Retinal pigment epithelial cell (primary cell): ENCODE measurements around the gene UNC79.

Experiments
- DNase-seq: peaks from one replicate; pipeline ENCODE4 v3.0.0-alpha.2; 2010; ENCODE audit warnings: low read depth
- H3K4me3 ChIP-seq: 2 replicates; pipeline ENCODE4 v1.5.1; 2011; ENCODE audit warnings: mild to moderate bottlenecking, low read length, control low read depth, moderate library complexity
- CTCF ChIP-seq: conservative IDR thresholded peaks from 2 replicates; pipeline ENCODE4 v1.5.1; 2011; ENCODE audit warnings: low read depth, low read length, control low read depth, inconsistent platforms

UNC79 gene

GRCh38 chr14:93702946-93703345, 272.2 kb downstream of the UNC79 start:
- no peak for TF ChIP-seq CTCF
- no peak overlapping the region for H3K4me3 ChIP-seq
- DNase-seq = no peak

DNA sequence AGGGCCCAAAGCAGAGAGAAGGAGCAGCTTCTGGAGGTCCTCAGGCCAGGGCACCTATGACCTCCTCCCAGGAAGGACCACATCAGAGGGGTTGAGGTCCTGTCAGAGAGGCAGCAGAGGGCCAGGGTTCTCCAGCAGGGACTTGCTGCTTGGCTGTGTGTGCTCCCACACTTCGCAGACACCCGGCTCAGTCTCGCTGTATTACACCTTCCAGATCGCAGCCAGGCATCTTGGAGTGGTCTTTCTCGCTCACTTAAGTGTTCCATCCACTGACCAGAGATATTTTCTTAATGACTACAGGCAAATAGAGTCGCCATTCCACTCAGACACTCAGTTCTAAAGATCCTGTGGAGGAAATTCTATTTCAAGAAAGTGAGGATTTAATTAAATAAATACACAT, 273.2 kb downstream of the UNC79 start:
- H3K4me3 ChIP-seq = no peak overlapping the region
- no peak for TF ChIP-seq CTCF
- no peak for DNase-seq

DNA sequence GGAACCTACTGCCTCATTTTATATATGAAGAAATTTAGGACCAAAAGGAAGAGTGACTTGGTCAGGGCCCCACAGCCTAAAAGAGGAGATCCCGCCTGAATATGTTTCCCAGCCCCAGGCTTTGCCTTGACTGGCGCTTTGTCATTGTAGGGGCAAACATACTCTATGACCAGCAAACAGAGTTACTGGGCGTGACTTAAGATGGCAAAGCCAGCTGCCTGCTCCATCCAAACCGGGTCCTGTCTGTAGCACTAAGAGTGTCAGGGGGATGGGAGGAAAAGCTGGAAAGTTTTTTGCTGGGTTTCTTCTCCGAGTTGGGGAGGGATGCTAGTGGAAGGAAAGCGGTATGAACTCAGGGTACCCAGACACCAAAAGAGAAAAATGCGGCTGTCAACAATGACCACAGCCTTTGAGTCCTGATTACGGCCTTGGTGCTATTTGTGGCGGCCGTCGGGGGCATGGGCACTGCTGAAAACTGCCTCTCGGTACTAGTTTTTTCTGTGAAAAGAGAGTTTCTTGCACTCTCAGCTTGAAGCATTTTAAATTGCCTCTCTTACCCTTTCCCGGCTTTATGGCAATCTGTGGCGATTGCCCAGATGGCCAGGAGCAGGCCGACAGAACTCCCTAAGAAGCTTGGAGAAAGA, 274.9 kb downstream of the UNC79 start:
- no peak overlapping the region for H3K4me3 ChIP-seq
- DNase-seq = no peak
- no peak for TF ChIP-seq CTCF

GRCh38 chr14:93706360-93706955, 275.7 kb downstream of the UNC79 start:
- DNase-seq = no peak
- H3K4me3 ChIP-seq = no peak overlapping the region
- TF ChIP-seq CTCF = no peak

GRCh38 chr14:93707475-93707874, 276.7 kb downstream of the UNC79 start:
- no peak overlapping the region for H3K4me3 ChIP-seq
- DNase-seq = no peak
- TF ChIP-seq CTCF = no peak

DNA sequence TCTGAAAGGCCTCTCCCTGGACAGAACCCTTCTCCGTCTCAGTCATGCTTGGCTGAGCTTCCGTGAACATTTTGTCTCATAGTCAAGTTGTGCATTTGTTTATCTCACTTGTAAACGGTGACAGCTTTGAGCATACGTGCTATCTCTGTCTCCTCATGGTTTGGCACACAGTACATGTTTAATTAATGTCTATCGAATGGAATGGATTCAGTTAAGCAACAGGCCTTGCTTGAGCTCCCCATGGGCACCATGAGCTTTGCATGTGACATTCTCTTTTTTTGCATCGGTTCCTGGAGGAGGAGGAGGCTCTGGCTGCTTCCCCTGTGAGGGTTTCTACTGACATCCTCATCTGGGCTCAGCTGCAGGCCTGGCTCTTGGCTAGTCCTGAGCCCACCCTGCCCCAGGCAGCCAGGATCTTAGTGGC, 277.6 kb downstream of the UNC79 start:
- no peak for TF ChIP-seq CTCF
- no peak for DNase-seq

DNA sequence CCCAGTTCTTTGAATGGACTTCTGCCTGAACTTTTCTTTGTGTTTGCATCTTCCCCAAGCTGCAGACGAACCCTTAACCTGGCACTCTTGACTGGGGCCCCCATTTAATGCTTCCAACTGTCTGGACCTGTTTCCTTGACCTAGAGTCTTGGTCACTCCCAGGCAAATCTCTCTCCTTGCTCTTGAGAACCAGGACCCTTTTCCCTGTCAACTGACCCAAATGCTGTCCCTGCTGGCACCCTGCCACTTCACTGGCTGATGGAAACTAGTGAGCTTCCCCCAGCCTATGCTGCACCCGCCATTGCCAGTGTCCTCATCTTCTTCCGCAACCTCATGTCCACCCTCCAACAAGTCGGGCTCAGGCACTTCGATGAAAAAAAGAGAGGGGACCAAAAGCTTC, 278.1 kb downstream of the UNC79 start:
- no peak overlapping the region for H3K4me3 ChIP-seq
- DNase-seq = no peak
- TF ChIP-seq CTCF = no peak

More for the DNA sequence above, 277.6 kb downstream of the UNC79 start:
- no peak overlapping the region for H3K4me3 ChIP-seq
